GM21576 (cell line): ENCODE measurements around the gene TMPRSS4.
A peak's percentile ranks its signal among the peaks of the same experiment; 100 is the strongest.

Experiments
- ATAC-seq: cut with Tn5 transposase; IDR thresholded peaks from one replicate; pipeline ENCODE4 v1.9.1; 2021; ENCODE audit warnings: mild to moderate bottlenecking, moderate library complexity; ENCODE audit not compliant: unreplicated experiment

TMPRSS4 gene

GRCh38 chr11:118132385-118133151, 55.7 kb downstream of the TMPRSS4 start:
- ATAC-seq, result no peak

GRCh38 chr11:118133816-118134215, 56.9 kb downstream of the TMPRSS4 start:
- ATAC-seq, result no peak

DNA sequence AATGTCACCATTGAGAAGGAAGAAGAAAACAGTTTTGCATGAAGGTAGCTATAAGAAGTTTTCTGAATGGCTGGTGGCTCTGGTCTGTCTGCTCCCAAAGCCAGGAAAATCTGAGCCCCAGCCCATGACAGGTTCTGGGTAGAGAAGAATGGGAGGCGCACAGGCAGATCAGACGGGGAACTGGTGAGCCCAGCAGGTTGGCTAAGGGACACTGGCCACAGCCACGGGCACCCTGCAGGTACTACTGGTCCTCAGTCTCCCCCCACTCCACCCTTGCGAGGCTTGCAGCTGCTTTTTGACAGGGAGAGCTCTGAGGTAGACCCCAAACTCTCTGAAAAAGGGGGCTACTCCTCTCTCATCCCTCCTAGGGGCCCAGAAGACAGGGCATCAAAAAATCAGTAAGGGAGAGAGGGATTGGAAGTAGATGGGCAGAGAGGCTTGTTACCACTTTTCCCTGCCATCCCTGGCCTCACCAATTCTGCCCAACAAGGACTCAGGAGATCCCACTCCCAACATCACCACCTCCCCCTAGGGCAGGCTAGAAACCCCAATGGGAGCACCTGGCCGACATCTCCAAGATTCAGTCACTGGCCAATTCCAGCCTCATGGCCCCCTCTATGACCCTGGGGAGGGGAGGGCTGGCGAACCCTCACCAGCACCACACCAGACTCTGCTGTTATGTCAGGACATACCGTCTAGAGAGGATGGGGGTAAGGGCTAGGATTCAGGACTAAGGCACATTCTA, 58.3 kb downstream of the TMPRSS4 start:
- no peak for ATAC-seq

- no peak for ATAC-seq
Observed at GRCh38 chr11:118135796-118136165, 58.9 kb downstream of the TMPRSS4 start.

DNA sequence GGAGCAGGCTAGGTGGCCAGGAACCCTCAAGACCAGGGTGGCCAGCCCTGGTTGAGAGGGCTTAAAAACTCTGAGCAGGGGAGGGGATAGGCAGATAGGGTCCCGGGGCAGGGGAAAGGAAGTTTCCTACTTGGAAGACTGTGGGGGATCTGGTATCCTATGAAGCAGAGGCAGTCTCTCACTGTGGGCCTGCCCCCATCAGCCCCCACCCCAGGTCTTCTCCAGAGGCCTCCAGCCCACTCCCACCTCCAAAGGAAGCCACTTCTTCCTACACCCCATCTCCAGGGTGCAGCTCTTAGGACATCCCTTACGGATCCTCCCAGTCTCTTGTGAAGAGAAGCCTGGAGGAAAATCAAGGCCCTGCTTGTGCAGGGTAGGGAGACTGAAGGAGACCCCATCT, 59.5 kb downstream of the TMPRSS4 start:
- ATAC-seq, result no peak

- ATAC-seq, result no peak
Observed at GRCh38 chr11:118136801-118137200, 59.9 kb downstream of the TMPRSS4 start.

DNA sequence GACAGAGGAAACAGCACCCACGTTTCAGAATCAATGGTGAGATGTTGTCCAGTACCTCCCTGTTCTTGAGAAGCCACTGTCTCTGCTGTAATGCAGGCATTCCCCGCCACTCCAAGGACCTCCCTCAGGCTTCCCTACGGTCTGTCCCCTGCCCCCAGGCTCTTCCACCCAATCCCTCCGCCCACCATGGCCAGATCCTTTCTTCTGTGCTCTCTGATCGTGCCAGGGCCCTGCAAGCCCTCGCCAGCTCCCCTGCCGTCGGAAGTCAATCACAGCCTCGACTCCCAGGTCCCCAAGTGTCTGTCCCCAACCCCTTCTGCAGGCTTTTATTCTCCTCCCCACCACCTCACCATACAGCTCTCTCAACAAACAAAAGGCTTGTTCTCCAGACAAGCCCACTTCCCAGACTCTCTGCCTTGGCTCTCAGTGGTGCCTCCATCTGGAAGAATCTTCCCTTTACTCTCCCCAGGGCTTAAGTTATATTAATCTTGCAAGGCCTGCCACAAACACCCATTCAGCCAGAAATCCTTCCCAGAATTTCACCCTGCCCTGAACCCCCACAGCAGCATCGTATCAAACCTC, 62.1 kb downstream of the TMPRSS4 start:
- no peak for ATAC-seq

DNA sequence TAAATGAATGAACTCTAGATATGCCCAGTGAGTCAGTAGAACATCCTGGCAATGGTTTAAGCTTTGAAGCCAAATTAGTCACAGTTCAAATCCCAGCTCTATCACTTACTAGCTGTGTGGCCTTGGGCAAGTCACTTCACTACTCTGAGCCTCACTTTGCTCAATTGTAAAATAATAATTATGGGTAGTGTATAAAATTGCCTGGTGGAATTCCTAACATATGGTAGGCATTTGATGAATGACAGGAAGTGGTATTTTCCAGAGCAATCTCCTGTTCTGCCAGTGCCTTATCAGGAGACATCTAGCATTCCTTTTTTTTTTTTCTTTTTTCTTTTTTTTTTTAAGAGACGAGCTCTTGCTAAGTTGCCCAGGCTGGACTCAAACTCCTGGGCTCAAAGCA, 62.7 kb downstream of the TMPRSS4 start:
- ATAC-seq, result no peak

DNA sequence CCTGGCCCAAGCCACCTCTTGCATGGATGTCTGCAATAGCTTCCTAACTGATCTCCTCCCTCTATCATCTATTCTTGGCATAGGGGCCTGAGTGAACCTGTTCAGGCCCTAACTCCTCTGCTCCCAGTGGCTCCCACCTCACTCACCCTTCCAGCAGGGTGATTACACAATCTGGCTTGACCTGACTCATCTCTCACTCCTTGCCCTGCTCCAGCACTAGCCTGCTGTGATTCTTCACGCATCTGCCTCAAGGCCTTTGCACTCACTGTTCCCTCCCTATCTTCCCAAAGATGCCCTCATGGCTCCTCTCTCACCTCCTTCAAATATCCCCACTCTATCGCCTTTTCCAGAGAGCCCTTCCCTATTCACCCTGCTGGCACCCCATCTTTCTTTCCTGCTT, 65.2 kb downstream of the TMPRSS4 start:
- ATAC-seq, result no peak

- no peak for ATAC-seq
Observed at GRCh38 chr11:118142809-118143208, 65.9 kb downstream of the TMPRSS4 start.

DNA sequence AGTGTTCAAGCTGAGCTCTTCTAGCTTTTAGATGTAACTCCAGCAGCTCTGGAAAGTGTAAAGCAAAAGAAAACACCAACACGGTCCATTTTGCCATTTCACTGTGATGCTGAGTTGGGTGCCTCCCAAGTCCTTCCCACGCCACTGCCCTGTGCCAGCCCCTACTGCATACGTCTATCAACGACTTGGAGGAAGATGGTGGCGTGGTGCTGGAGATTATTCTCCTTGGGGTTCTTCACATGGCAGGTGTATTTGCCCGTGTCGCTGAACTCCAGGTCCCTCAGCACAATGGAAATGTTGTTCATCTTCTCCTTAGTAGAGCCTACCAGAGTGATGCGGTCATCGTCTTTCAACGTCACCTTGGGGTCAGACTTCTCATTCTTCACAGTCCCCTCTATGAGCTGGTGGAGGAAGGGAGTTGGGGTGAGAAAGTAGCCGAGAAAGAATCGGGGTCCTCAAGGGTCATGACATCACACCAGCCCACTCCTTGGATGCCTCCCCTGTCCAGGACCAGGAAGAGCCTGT, 66.8 kb downstream of the TMPRSS4 start:
- ATAC-seq, result no peak

- ATAC-seq, result no peak
Observed at GRCh38 chr11:118144301-118145268, 67.7 kb downstream of the TMPRSS4 start.

GRCh38 chr11:118145285-118146227, 68.7 kb downstream of the TMPRSS4 start:
- ATAC-seq, result peak; percentile 72

DNA sequence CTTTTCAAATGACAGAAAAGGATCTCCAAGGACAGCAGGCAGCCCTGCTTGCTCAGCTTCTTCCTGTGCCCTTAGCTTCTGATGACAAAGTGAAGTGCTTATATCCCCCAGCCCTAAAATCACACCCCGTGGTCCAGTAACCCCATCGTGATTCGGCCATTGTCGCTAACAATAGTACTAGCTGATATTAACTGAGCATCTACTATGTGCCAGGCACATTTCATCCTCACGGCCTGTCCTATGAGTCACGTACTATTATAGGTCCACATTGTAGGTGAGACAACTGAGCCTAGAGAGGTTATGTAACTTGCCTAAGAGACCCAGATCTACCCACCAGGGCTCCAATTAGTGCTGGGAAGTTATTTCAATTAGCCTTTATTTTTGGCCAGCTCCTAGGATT, 69.7 kb downstream of the TMPRSS4 start:
- no peak for ATAC-seq

DNA sequence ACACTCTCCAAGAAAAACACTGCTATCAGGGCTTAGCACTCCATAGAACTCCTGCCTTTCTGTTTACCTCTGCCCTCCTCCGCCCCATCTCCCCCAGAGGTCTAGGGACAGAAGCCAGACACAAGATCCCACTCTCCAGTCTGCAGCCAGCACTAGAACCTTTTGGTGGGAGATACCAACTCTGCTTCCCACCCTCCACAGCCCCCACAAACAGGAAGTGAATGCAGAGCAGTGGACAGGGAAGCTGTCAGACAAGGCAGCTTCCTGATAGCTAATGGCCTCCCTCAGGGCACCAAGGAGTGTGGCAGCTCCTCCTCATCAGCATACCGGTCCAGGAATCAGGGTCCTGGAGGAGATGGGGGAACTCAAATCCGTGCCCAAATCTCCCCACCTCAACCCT, 70.6 kb downstream of the TMPRSS4 start:
- ATAC-seq, result no peak

GRCh38 chr11:118148240-118148639, 71.4 kb downstream of the TMPRSS4 start:
- ATAC-seq, result no peak

- no peak for ATAC-seq
Observed at GRCh38 chr11:118148856-118149255, 72.0 kb downstream of the TMPRSS4 start.

GRCh38 chr11:118149493-118149892, 72.6 kb downstream of the TMPRSS4 start:
- ATAC-seq, result no peak

- ATAC-seq, result no peak
Observed at GRCh38 chr11:118151431-118151830, 74.6 kb downstream of the TMPRSS4 start.
